Spleen (tissue), 7 donors: ENCODE measurements around the gene CCDC70.

Experiments
- POLR2AphosphoS5 ChIP-seq, 3 donors: sonication (generic); formaldehyde crosslinking; IDR thresholded peaks; one replicate each; pipeline ENCODE4 v1.5.1; 2017; ENCODE audit warnings: antibody characterized with exemption in 3 of 3
- TF ChIP-seq, protein P1 (sequence below), 11 experiments: fragments of 200-600 bp in 7 of 11; fragments of 450-650 bp in 4 of 11; sonication (generic) in 4 of 11; IDR thresholded peaks in 8 of 11; conservative IDR thresholded peaks in 3 of 11; 1 replicate in 7 of 11; 2 replicates in 4 of 11; pipeline versions ENCODE4 v1.4.0 to v1.8.0; 2016 to 2021; ENCODE audit warnings: antibody characterized with exemption in 11 of 11, inconsistent platforms in 4 of 11, mild to moderate bottlenecking in 1 of 11
- donor health status: DM: no; HTN: no; CAD: no; lungs with moderate emphysema.
- donor health status: DM: no; HTN: no; CAD: no.
- donor health status: DM: no; HTN: no; CAD: no.

DNA sequence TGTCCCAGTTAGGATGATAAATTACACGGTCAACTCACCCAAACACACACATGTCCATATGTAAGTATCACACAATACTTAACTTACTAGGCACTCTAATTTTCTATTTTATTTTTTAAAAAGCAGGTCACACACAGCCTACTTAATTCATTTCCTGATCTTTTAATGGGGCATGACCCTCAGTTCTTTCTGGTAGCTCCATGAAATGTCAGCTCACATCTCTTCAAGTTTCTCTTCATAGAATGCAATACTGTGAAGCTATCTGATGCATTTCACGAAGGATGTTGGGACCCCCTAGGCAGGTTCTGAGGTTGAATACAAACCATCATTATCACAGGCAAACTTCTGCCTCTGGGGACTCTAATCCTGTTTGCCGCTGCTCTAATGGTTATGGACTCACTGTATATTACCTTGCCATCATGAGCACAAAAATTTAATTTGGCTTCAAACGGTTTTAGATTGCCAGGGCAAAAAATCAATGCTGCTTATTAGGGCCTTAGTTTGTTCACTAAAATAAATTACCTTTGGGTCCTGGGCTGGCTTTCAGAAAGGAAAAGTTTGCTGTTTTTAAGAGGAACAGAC, 41.7 kb upstream of the CCDC70 start:
- TF ChIP-seq POLR2AphosphoS5 (IDR thresholded peaks at IDR 0.05): no peak
- TF ChIP-seq, protein P1, sequence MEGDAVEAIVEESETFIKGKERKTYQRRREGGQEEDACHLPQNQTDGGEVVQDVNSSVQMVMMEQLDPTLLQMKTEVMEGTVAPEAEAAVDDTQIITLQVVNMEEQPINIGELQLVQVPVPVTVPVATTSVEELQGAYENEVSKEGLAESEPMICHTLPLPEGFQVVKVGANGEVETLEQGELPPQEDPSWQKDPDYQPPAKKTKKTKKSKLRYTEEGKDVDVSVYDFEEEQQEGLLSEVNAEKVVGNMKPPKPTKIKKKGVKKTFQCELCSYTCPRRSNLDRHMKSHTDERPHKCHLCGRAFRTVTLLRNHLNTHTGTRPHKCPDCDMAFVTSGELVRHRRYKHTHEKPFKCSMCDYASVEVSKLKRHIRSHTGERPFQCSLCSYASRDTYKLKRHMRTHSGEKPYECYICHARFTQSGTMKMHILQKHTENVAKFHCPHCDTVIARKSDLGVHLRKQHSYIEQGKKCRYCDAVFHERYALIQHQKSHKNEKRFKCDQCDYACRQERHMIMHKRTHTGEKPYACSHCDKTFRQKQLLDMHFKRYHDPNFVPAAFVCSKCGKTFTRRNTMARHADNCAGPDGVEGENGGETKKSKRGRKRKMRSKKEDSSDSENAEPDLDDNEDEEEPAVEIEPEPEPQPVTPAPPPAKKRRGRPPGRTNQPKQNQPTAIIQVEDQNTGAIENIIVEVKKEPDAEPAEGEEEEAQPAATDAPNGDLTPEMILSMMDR (IDR thresholded peaks at IDR 0.05 in 8 of 11, conservative IDR thresholded peaks at IDR 0.05 in 3 of 11): no peak
